ENCODE results near the gene TUBB3. TPM values are rescaled to one million over a fixed set of nuclear protein-coding genes. Genes with fewer than 3 reads are reported as not detected.
"Not testable (repeated sequence)": the region's sequence is repeated elsewhere in the genome, so short reads cannot be mapped to it uniquely, and the experiment has no call there.

TUBB3 gene
- polyA plus RNA-seq (2013, experiment 1 of 4): 117 TPM
- 106 TPM for polyA plus RNA-seq (2013, experiment 2 of 4)
- 115 TPM for polyA plus RNA-seq (2013, experiment 3 of 4)
- 130 TPM for polyA plus RNA-seq (2013, experiment 4 of 4)

DNA sequence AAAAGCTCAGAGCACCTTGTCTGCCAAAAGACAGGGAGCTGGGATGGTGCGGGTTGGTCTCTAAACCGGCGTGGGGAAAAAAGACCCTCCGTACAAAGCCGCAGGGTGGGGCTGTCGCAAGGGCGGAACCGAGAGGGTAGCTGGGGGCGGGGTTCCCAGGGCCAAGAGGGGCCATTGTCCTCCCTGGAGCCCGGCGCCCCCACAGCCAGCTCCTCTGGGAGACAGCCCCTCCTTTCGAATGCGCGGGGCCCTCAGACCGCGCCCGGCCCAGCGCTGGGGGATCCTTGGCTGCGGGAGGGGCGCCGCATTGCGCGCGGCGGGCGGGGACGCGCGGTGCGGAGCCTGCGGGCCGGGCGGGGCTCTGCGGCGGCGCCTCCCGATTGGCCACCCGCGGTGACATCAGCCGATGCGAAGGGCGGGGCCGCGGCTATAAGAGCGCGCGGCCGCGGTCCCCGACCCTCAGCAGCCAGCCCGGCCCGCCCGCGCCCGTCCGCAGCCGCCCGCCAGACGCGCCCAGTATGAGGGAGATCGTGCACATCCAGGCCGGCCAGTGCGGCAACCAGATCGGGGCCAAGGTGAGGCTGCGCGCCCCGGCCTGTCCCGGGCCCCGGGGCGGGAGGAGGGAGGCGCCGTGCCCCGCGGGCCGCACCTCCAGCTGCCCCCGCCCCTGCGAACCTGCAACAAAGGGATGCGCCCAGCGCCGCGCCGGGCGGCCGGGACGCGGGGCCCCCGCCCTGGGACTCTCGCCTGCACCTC lies at the start of gene TUBB3:
TUBB3 (plus strand) TSS at position 459 of the 756 bp plus-strand sequence; CDS start at position 519, 60 bp downstream.
- Histone ChIP-seq H3K9me3 (ENCODE audit: control insufficient read depth, low read length) (no peaks in the 10 kb centered on the region), H3K27ac (ENCODE audit: insufficient read depth, low read depth, low read length, poor library complexity, severe bottlenecking) (peak within 1 kb of the TSS; percentile 55), H3K36me3 (ENCODE audit: control insufficient read depth, insufficient read depth, low read length) (no peaks in the 10 kb centered on the region), H3K4me3 (ENCODE audit: insufficient read depth, low read depth, low read length) (peak within 1 kb of the TSS; percentile 76), H3K4me1 (ENCODE audit: control insufficient read depth, insufficient read depth, low read length) (peaks cover 37% of the 10 kb centered on the region), H3K27me3 (ENCODE audit: control insufficient read depth, insufficient read depth, low read length, poor library complexity, severe bottlenecking) (peaks cover 21% of the 10 kb centered on the region)
- WGBS, 2 experiments: 0% methylated on average over 88 of the region's 88 CpGs

DNA sequence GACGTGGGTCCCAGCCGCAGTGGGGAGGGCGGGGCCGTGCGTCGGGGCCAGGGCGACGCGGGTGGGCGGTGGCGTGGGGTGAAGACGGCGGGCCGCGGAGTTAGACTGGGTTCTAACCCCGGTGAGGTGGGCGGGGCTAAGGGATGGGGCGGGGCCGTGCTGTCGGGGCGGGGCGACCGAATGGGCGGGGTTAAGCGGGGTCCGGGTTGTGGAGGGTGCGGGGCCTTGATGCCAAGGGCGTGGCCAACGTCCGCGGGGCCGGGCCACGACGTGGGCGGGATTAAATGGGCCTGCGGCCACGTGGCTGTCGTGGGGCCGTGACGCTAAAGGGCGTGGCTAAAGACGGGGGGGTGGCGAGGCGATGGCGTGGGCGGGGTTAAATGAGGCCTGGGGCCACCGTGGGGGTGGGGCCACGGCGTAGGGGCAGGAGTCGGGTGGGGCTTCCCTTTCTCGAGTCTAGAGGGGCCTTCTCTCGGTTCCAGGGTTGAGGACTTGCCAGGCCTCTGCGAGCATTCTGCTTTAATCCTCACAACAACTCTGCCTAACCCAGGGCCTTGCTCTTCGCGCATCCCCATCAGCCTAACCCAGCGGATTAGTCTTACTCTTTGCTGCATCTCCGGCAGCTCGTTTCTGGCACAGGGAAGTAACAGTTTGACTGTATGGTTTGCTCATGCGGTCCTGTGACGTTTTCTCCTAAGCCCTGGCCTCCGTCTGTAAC lies 49.0 kb upstream of the TUBB3 start:
- H3K9me3 ChIP-seq (ENCODE audit: control insufficient read depth, low read length): no peaks in the 10 kb centered on the region
- peak overlapping the region; percentile 99 for H3K27ac ChIP-seq (ENCODE audit: insufficient read depth, low read depth, low read length, poor library complexity, severe bottlenecking)
- peaks cover 14% of the 10 kb centered on the region for H3K36me3 ChIP-seq (ENCODE audit: control insufficient read depth, insufficient read depth, low read length)
- no peaks in the 10 kb centered on the region for H3K27me3 ChIP-seq (ENCODE audit: control insufficient read depth, insufficient read depth, low read length, poor library complexity, severe bottlenecking)
- 11 to 12% methylated on average over 61 of the region's 61 CpGs for WGBS, 2 experiments
- H3K4me1 ChIP-seq (ENCODE audit: control insufficient read depth, insufficient read depth, low read length): peaks cover 7% of the 10 kb centered on the region
- peak overlapping the region; percentile 81 for H3K4me3 ChIP-seq (ENCODE audit: insufficient read depth, low read depth, low read length)

DNA sequence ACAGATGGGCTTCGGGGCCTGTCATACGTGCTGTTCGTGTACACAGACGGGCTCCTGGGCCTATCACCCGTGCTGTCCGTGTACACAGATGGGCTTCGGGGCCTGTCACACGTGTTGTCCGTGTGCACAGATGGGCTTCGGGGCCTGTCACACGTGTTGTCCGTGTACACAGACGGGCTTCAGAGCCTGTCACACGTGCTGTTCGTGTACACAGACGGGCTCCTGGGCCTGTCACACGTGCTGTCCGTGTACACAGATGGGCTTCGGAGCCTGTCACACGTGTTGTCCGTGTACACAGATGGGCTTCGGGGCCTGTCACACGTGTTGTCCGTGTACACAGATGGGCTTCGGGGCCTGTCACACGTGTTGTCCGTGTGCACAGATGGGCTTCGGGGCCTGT lies 44.0 kb upstream of the TUBB3 start:
- not testable (repeated sequence) for H3K4me3 ChIP-seq (ENCODE audit: insufficient read depth, low read depth, low read length); H3K27ac ChIP-seq (ENCODE audit: insufficient read depth, low read depth, low read length, poor library complexity, severe bottlenecking); H3K4me1 ChIP-seq (ENCODE audit: control insufficient read depth, insufficient read depth, low read length); H3K27me3 ChIP-seq (ENCODE audit: control insufficient read depth, insufficient read depth, low read length, poor library complexity, severe bottlenecking); H3K9me3 ChIP-seq (ENCODE audit: control insufficient read depth, low read length)
- peaks cover 31% of the 10 kb centered on the region for H3K36me3 ChIP-seq (ENCODE audit: control insufficient read depth, insufficient read depth, low read length)
- 94 to 96% methylated on average over 25 to 26 of the region's 28 CpGs for WGBS, 2 experiments

DNA sequence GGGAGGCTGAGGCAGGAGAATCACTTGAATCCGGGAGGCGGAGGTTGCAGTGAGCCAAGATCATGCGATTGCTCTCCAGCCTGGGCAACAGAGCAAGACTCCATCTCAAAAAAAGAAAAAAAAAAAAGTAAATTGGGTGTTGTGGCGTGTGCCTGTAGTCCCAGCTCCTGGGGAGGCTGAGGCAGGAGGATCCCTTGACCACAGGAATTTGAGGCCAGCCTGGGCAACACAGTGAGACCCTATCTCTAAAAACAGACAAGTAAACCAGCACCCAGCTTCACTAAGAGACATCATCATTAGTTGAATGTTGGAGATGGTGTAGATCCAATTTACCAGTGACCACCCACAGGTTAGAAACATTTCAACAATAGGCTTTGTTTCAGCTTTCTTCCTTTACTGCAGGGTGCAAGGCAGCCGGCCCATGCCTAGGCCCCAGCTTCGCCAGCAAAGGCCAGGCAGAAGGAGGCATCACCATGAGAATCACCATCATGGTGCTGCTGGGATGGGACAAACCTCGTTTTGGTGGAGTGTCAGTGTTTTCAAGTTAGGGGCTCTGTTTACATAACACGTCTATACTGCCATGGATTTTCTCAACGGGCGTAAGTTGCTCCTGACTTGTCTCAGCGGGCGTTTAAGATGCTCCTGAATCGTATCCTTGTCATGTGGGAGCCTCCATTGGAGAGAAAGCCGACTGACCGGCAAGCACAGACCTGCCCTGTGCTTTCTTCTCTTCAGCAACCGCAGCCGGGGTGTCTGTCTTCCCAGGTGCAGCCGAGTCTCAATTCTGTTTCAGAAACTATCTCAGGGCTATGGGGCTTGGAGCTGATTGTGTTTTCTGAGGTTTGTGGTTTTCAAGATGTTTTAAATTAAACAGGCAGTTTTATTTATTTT lies 42.4 kb upstream of the TUBB3 start:
- no peaks in the 10 kb centered on the region for H3K9me3 ChIP-seq (ENCODE audit: control insufficient read depth, low read length)
- no peaks in the 10 kb centered on the region for H3K4me1 ChIP-seq (ENCODE audit: control insufficient read depth, insufficient read depth, low read length)
- H3K27me3 ChIP-seq (ENCODE audit: control insufficient read depth, insufficient read depth, low read length, poor library complexity, severe bottlenecking): no peaks in the 10 kb centered on the region
- H3K36me3 ChIP-seq (ENCODE audit: control insufficient read depth, insufficient read depth, low read length): peaks cover 34% of the 10 kb centered on the region
- WGBS, 2 experiments: 94% methylated on average over 18 of the region's 18 CpGs
- no peak overlapping the region for H3K4me3 ChIP-seq (ENCODE audit: insufficient read depth, low read depth, low read length)
- no peak overlapping the region for H3K27ac ChIP-seq (ENCODE audit: insufficient read depth, low read depth, low read length, poor library complexity, severe bottlenecking)

DNA sequence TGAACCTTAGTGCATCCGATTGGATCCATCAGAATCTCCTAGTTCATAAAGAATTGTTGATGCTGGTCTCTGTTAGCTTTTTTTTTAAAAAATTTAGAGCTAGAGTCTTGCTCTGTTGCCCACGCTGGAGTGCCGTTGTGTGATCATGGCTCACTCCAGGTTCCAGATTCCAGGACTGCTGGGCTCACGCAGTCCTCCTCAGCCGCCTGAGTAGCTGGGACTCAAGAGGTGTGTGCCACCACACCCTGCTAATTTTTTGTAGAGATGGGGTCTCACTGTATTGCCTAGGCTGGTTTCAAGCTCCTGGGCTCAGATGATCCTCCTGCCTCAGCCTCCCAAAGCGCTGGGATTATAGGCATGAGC lies 41.8 kb upstream of the TUBB3 start:
- H3K27ac ChIP-seq (ENCODE audit: insufficient read depth, low read depth, low read length, poor library complexity, severe bottlenecking): no peak overlapping the region
- no peaks in the 10 kb centered on the region for H3K9me3 ChIP-seq (ENCODE audit: control insufficient read depth, low read length)
- H3K4me1 ChIP-seq (ENCODE audit: control insufficient read depth, insufficient read depth, low read length): no peaks in the 10 kb centered on the region
- WGBS, 2 experiments: 94 to 96% methylated on average over 6 of the region's 6 CpGs
- no peaks in the 10 kb centered on the region for H3K27me3 ChIP-seq (ENCODE audit: control insufficient read depth, insufficient read depth, low read length, poor library complexity, severe bottlenecking)
- peaks cover 30% of the 10 kb centered on the region for H3K36me3 ChIP-seq (ENCODE audit: control insufficient read depth, insufficient read depth, low read length)
- H3K4me3 ChIP-seq (ENCODE audit: insufficient read depth, low read depth, low read length): no peak overlapping the region

- Histone ChIP-seq H3K36me3 (ENCODE audit: control insufficient read depth, insufficient read depth, low read length) (peaks cover 46% of the 10 kb centered on the region), H3K4me3 (ENCODE audit: insufficient read depth, low read depth, low read length) (no peak overlapping the region), H3K9me3 (ENCODE audit: control insufficient read depth, low read length) (no peaks in the 10 kb centered on the region), H3K4me1 (ENCODE audit: control insufficient read depth, insufficient read depth, low read length) (no peaks in the 10 kb centered on the region), H3K27ac (ENCODE audit: insufficient read depth, low read depth, low read length, poor library complexity, severe bottlenecking) (no peak overlapping the region), H3K27me3 (ENCODE audit: control insufficient read depth, insufficient read depth, low read length, poor library complexity, severe bottlenecking) (no peaks in the 10 kb centered on the region)
- 97 to 98% methylated on average over 28 of the region's 28 CpGs for WGBS, 2 experiments
These were observed 39.6 kb upstream of the TUBB3 start for GRCh38 chr16:89883346-89884040.

GRCh38 chr16:89884041-89884421 lies 39.1 kb upstream of the TUBB3 start:
- H3K27me3 ChIP-seq (ENCODE audit: control insufficient read depth, insufficient read depth, low read length, poor library complexity, severe bottlenecking): no peaks in the 10 kb centered on the region

GRCh38 chr16:89887243-89887642 lies 35.9 kb upstream of the TUBB3 start:
- no peaks in the 10 kb centered on the region for H3K27me3 ChIP-seq (ENCODE audit: control insufficient read depth, insufficient read depth, low read length, poor library complexity, severe bottlenecking)
- WGBS, 2 experiments: 97% methylated on average over 14 of the region's 14 CpGs
- H3K4me3 ChIP-seq (ENCODE audit: insufficient read depth, low read depth, low read length): no peak overlapping the region
- no peak overlapping the region for H3K27ac ChIP-seq (ENCODE audit: insufficient read depth, low read depth, low read length, poor library complexity, severe bottlenecking)
- H3K4me1 ChIP-seq (ENCODE audit: control insufficient read depth, insufficient read depth, low read length): no peaks in the 10 kb centered on the region
- peaks cover 49% of the 10 kb centered on the region for H3K36me3 ChIP-seq (ENCODE audit: control insufficient read depth, insufficient read depth, low read length)
- H3K9me3 ChIP-seq (ENCODE audit: control insufficient read depth, low read length): no peaks in the 10 kb centered on the region

More at GRCh38 chr16:89884041-89884421, 39.1 kb upstream of the TUBB3 start:
- Histone ChIP-seq H3K4me3 (ENCODE audit: insufficient read depth, low read depth, low read length) (no peak overlapping the region), H3K4me1 (ENCODE audit: control insufficient read depth, insufficient read depth, low read length) (no peaks in the 10 kb centered on the region), H3K9me3 (ENCODE audit: control insufficient read depth, low read length) (no peaks in the 10 kb centered on the region), H3K27ac (ENCODE audit: insufficient read depth, low read depth, low read length, poor library complexity, severe bottlenecking) (no peak overlapping the region), H3K36me3 (ENCODE audit: control insufficient read depth, insufficient read depth, low read length) (peaks cover 42% of the 10 kb centered on the region)
- WGBS, 2 experiments: 93 to 96% methylated on average over 8 of the region's 8 CpGs

DNA sequence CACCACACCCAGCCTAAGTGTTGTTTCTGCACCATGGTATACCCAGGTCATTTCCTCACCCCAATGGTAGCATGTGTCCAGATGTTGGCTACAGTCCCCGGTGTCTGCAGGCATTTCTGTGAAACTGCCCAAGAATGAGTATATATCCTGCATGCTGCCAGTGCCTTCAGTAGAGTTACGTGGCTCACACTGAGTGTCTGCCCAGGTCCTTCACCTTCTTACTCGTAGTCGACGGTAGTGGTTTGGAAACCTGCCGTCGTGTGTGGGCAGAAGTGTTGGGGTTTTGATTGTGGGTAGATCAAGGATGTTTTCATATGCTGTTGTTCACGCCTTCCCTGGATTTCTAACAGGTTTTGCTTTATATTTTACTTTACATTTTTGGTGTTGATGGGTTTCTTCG lies 32.9 kb upstream of the TUBB3 start:
- Histone ChIP-seq H3K36me3 (ENCODE audit: control insufficient read depth, insufficient read depth, low read length) (peaks cover 43% of the 10 kb centered on the region), H3K27ac (ENCODE audit: insufficient read depth, low read depth, low read length, poor library complexity, severe bottlenecking) (no peak overlapping the region), H3K9me3 (ENCODE audit: control insufficient read depth, low read length) (no peaks in the 10 kb centered on the region), H3K4me1 (ENCODE audit: control insufficient read depth, insufficient read depth, low read length) (no peaks in the 10 kb centered on the region), H3K27me3 (ENCODE audit: control insufficient read depth, insufficient read depth, low read length, poor library complexity, severe bottlenecking) (no peaks in the 10 kb centered on the region), H3K4me3 (ENCODE audit: insufficient read depth, low read depth, low read length) (no peak overlapping the region)
- WGBS, 2 experiments: 96% methylated on average over 9 of the region's 9 CpGs
